Measurements from ENCODE around the gene PACS2.

DNA sequence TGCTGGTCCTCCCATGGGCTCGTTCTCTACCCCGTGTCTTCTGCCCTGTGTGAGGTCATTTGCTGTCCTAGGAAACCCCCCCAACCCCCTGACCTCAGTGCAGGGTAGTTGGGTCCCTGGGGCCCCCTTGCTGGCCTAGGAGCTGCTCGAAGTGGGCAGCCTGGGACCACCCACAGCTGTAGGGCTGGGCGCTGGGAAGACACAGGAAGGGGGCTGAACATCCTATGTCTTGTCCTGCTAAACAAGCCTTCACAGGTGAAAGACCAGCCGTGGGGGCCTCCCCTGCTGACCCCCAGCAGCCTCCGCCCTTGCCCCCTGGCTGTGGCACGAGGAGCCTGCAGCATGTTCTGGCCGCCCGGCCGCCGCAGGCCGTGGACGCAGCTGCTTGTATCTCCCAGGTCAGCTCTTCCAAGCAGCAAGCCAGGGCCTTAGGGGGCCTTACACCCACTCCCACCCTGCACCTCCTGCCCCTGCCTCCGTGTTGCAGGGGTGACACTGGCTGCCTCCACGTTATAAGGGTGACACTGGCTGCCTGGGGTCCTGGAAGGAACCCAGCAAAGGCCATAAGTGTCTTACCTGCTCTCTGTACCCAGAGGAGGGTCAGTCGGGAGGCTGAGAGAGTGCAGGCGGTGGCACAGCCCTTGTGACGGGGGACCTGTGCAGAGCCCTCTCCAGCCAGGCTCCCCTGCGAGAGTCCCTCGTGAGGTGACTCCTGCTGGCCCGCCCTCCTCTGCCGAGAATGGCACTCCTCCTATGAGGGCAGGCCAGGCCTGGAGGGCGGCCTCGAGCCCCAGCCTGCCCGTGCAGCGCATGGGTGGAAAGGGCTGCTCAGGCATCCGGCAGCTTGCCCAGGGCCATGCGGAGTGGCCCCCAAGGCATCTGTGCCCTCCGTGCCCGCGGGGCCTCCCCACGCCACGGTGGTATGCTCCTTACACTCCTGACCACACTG, 72.3 kb downstream of the PACS2 start:
- TF ChIP-seq, protein P1, sequence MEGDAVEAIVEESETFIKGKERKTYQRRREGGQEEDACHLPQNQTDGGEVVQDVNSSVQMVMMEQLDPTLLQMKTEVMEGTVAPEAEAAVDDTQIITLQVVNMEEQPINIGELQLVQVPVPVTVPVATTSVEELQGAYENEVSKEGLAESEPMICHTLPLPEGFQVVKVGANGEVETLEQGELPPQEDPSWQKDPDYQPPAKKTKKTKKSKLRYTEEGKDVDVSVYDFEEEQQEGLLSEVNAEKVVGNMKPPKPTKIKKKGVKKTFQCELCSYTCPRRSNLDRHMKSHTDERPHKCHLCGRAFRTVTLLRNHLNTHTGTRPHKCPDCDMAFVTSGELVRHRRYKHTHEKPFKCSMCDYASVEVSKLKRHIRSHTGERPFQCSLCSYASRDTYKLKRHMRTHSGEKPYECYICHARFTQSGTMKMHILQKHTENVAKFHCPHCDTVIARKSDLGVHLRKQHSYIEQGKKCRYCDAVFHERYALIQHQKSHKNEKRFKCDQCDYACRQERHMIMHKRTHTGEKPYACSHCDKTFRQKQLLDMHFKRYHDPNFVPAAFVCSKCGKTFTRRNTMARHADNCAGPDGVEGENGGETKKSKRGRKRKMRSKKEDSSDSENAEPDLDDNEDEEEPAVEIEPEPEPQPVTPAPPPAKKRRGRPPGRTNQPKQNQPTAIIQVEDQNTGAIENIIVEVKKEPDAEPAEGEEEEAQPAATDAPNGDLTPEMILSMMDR (IDR thresholded peaks at IDR 0.05), result no peak
- TF ChIP-seq POLR2A (IDR thresholded peaks at IDR 0.05), result no peak

Measured in testis (tissue), 2 donors.